HCT116 (cell line): ENCODE results near the gene VPS35L. TPM values are rescaled to one million over a fixed set of nuclear protein-coding genes. Genes with fewer than 3 reads are reported as not detected.

Experiments used
- ATAC-seq: fragments of 200-7000 bp; cut with Tn5 transposase; 2 replicates; pipeline ENCODE4 v1.9.1; 2020; ENCODE audit warnings: mild to moderate bottlenecking, moderate library complexity
- BruUV-seq: library from RNA; stranded (reverse); fragments of 400-500 nt; replicated peaks from 2 replicates; lab custom pipeline; 2021; lab: Mats Ljungman, UMichigan
- CTCF ChIA-PET: fragments of 300-600 bp; sonication (Branson Sonifier 250); formaldehyde crosslinking; loops from one replicate; lab custom pipeline; 2021; ENCODE audit warnings: antibody characterized with exemption; lab: Charles Lee
- POLR2A ChIA-PET: fragments of 300-600, 350-600 bp; sonication (Branson Sonifier 250); formaldehyde crosslinking; loops from one replicate; lab custom pipeline; 2021; ENCODE audit warnings: antibody characterized with exemption; lab: Charles Lee
- RAD21 ChIA-PET, 2 experiments: fragments of 300-600 bp; sonication (Branson Sonifier 250); formaldehyde crosslinking; loops; one replicate each; lab custom pipeline; 2023; ENCODE audit warnings: low total read pairs in 2 of 2; ENCODE audit not compliant: uncharacterized antibody in 2 of 2, unreplicated experiment in 2 of 2, low non-redundant PET in 1 of 2; lab: Charles Lee
- DNase-seq: peaks from one replicate; pipeline ENCODE4 v3.0.0-alpha.2; 2010; ENCODE audit warnings: low read depth, low spot score
- H2AFZ ChIP-seq: fragments of 200-600 bp; shearing (Covaris generic), sonication (generic); 2 replicates; pipeline ENCODE4 v1.6.1; 2017; ENCODE audit warnings: low read depth, mixed run types, mixed read lengths, antibody characterized with exemption, low read length; ENCODE audit not compliant: poor library complexity, severe bottlenecking
- H3K27ac ChIP-seq: 2 replicates; pipeline ENCODE4 v1.5.1; 2012; ENCODE audit warnings: low read depth, low read length
- H3K27me3 ChIP-seq: fragments of 200-600 bp; sonication (generic); 2 replicates; pipeline ENCODE4 v1.6.1; 2016; ENCODE audit warnings: mixed run types, low read length, mixed read lengths; ENCODE audit not compliant: insufficient read depth
- H3K36me3 ChIP-seq, 2 experiments: fragments of 200-500 bp in 1 of 2; fragments of 200-600 bp in 1 of 2; sonication (Bioruptor generic) in 1 of 2; sonication (generic) in 1 of 2; 2 replicates each; pipeline versions ENCODE4 v1.5.1 to v1.6.1; 2014 to 2016; ENCODE audit warnings: low read length in 2 of 2, inconsistent platforms in 1 of 2, mixed read lengths in 1 of 2, mixed run types in 1 of 2; ENCODE audit not compliant: insufficient read depth in 2 of 2, control insufficient read depth in 1 of 2
- H3K4me1 ChIP-seq, 2 experiments: fragments of 200-600 bp in 1 of 2; sonication (generic) in 1 of 2; 2 replicates each; pipeline versions ENCODE4 v1.5.1 to v1.6.1; 2012 to 2017; ENCODE audit warnings: low read length in 2 of 2, inconsistent platforms in 1 of 2, mild to moderate bottlenecking in 1 of 2, mixed read lengths in 1 of 2, mixed run types in 1 of 2, moderate library complexity in 1 of 2; ENCODE audit not compliant: insufficient read depth in 2 of 2, control insufficient read depth in 1 of 2
- H3K4me2 ChIP-seq: fragments of 200-600 bp; sonication (generic); 2 replicates; pipeline ENCODE4 v1.6.1; 2017; ENCODE audit warnings: mixed run types, low read length, mixed read lengths
- H3K4me3 ChIP-seq, 2 experiments: fragments of 200-600 bp in 1 of 2; sonication (generic) in 1 of 2; replicated peaks in 1 of 2; 2 replicates each; pipeline ENCODE4 v1.5.1; 2011 to 2016; ENCODE audit warnings: low read length in 2 of 2, control low read depth in 1 of 2, low read depth in 1 of 2, mild to moderate bottlenecking in 1 of 2, mixed read lengths in 1 of 2, mixed run types in 1 of 2
- H3K79me2 ChIP-seq: fragments of 200-600 bp; sonication (generic); 2 replicates; pipeline ENCODE4 v1.6.1; 2017; ENCODE audit warnings: mild to moderate bottlenecking, mixed run types, low read length, moderate library complexity, mixed read lengths; ENCODE audit not compliant: insufficient read depth
- H3K9ac ChIP-seq: fragments of 200-600 bp; sonication (generic); 2 replicates; pipeline ENCODE4 v1.6.1; 2016; ENCODE audit warnings: low read length, mixed read lengths
- H3K9me2 ChIP-seq: fragments of 200-600 bp; sonication (generic), shearing (Covaris generic); 2 replicates; pipeline ENCODE4 v1.6.1; 2017; ENCODE audit warnings: mixed run types, mild to moderate bottlenecking, moderate library complexity; ENCODE audit not compliant: insufficient read depth
- H3K9me3 ChIP-seq, 2 experiments: fragments of 200-500 bp in 1 of 2; fragments of 200-600 bp in 1 of 2; sonication (Bioruptor generic) in 1 of 2; sonication (generic) in 1 of 2; 2 replicates each; pipeline ENCODE4 v1.6.1; 2014 to 2017; ENCODE audit warnings: low read length in 2 of 2, mixed read lengths in 2 of 2, inconsistent platforms in 1 of 2, low read depth in 1 of 2, mild to moderate bottlenecking in 1 of 2, mixed run types in 1 of 2, moderate library complexity in 1 of 2; ENCODE audit not compliant: control insufficient read depth in 1 of 2, insufficient read depth in 1 of 2
- H4K20me1 ChIP-seq: fragments of 200-600 bp; sonication (generic), shearing (Covaris generic); 2 replicates; pipeline ENCODE4 v1.6.1; 2017; ENCODE audit warnings: mixed run types, mild to moderate bottlenecking, moderate library complexity; ENCODE audit not compliant: insufficient read depth
- CEBPB ChIP-seq: IDR thresholded peaks from 2 replicates; pipeline ENCODE4 v1.6.1; 2012; ENCODE audit warnings: low read depth
- EGR1 ChIP-seq: IDR thresholded peaks from 2 replicates; pipeline ENCODE4 v1.6.1; 2012; ENCODE audit warnings: low read depth
- EZH2 ChIP-seq: fragments of 200-600 bp; sonication (generic); IDR thresholded peaks from 2 replicates; pipeline ENCODE4 v1.6.1; 2017; ENCODE audit warnings: antibody characterized with exemption, mixed run types
- FOSL1 ChIP-seq: IDR thresholded peaks from 2 replicates; pipeline ENCODE4 v1.6.1; 2012; ENCODE audit warnings: low read depth
- JUND ChIP-seq: IDR thresholded peaks from 2 replicates; pipeline ENCODE4 v1.6.1; 2012
- POLR2A ChIP-seq: IDR thresholded peaks from 2 replicates; pipeline ENCODE4 v1.7.0; 2011; ENCODE audit warnings: borderline replicate concordance; ENCODE audit not compliant: insufficient read depth, insufficient read length; ENCODE audit errors: extremely low read depth
- SIN3A ChIP-seq: IDR thresholded peaks from 2 replicates; pipeline ENCODE4 v1.6.1; 2012; ENCODE audit warnings: low read depth
- TCF7L2 ChIP-seq: IDR thresholded peaks from 2 replicates; pipeline ENCODE4 v1.7.0; 2011; ENCODE audit warnings: borderline replicate concordance, inconsistent platforms; ENCODE audit not compliant: insufficient read depth, insufficient read length; ENCODE audit errors: extremely low read depth
- ZFX ChIP-seq: fragments of 450-650 bp; IDR thresholded peaks from 2 replicates; pipeline ENCODE4 v1.6.1; 2017
- ZNF274 ChIP-seq: fragments of 200-500 bp; sonication (Bioruptor generic); IDR thresholded peaks from 2 replicates; pipeline ENCODE4 v1.6.1; 2014; ENCODE audit warnings: mild to moderate bottlenecking, low read depth, low read length, inconsistent platforms
- intact Hi-C: fragments of 100-400 bp; cut with micrococcal nuclease; formaldehyde crosslinking; loops from 2 replicates; pipeline ENCODE4 v1.10.0; 2022
- total RNA-seq: library from RNA; stranded (reverse); gene quantifications from one replicate; pipeline ENCODE4 v1.2.1, GENCODE V29; 2021; ENCODE audit not compliant: unreplicated experiment
- TF ChIP-seq, protein P1 (sequence below): IDR thresholded peaks from 2 replicates; pipeline ENCODE4 v1.6.1; 2012; ENCODE audit warnings: low read depth
- TF ChIP-seq, protein P2 (sequence below), 3 experiments: fragments of 200-600 bp in 1 of 3; sonication (generic) in 1 of 3; IDR thresholded peaks in 2 of 3; conservative IDR thresholded peaks in 1 of 3; 2 replicates each; pipeline ENCODE4 v1.5.1; 2012 to 2017; ENCODE audit warnings: low read depth in 2 of 3, low read length in 2 of 3, antibody characterized with exemption in 1 of 3, borderline replicate concordance in 1 of 3, control low read depth in 1 of 3, mild to moderate bottlenecking in 1 of 3, mixed read lengths in 1 of 3, mixed run types in 1 of 3, moderate library complexity in 1 of 3; ENCODE audit not compliant: insufficient read depth in 1 of 3
- TF ChIP-seq, protein P3 (sequence below): IDR thresholded peaks from 2 replicates; pipeline ENCODE4 v1.6.1; 2011; ENCODE audit warnings: mild to moderate bottlenecking, low read length, moderate library complexity; ENCODE audit not compliant: insufficient replicate concordance; ENCODE audit errors: extremely low read depth

Gene VPS35L
- total RNA-seq, 1 experiment from 2014 or later = 21.4 TPM

DNA sequence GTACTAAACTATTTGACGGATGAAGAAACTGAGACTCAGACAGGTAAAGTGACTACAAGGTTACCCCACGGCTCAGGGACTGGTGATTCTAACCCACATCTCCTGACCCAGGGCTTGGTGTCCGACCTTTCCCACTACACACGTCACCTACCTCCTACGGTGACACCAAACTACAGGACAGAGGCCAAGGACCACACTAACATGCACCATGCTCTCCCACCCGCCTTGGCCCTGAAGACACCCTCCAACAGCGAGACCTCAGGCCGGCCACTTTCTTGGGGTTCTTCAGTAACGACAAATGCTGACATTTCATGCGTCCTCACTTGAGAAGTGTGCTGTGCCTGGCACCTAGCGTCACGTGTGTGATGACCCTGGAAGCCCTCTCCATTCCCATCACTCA lies 156.1 kb downstream of the VPS35L start:
- no peak for ATAC-seq
- CTCF ChIA-PET = no interaction called here
- no peaks in the 10 kb centered on the region for H3K9me2 ChIP-seq
- peaks cover 85% of the 10 kb centered on the region for H3K79me2 ChIP-seq
- no peak overlapping the region for H3K9ac ChIP-seq
- no TSS peak for BruUV-seq
- RAD21 ChIA-PET = no interaction called here
- H3K9me3 ChIP-seq = no peaks in the 10 kb centered on the region
- intact Hi-C loops = no loop called here
- H3K4me3 ChIP-seq = no peak overlapping the region
- peaks cover 26 to 52% of the 10 kb centered on the region in 2 experiments for H3K36me3 ChIP-seq
- H3K4me1 ChIP-seq = peaks cover 10 to 11% of the 10 kb centered on the region in 2 experiments
- peaks cover 4% of the 10 kb centered on the region; the same call in 1 of the 2 replicates for H4K20me1 ChIP-seq
- DNase-seq = no peak
- no peak overlapping the region for H3K27ac ChIP-seq
- H2AFZ ChIP-seq = no peak overlapping the region
- H3K4me2 ChIP-seq = no peak overlapping the region
- POLR2A ChIA-PET = no interaction called here
- TF ChIP-seq JUND (no peak), ZFX (no peak), POLR2A (no peak), SIN3A (no peak), TCF7L2 (no peak), EZH2 (no peak), CEBPB (no peak), EGR1 (no peak), FOSL1 (no peak), ZNF274 (no peak)
- TF ChIP-seq, protein P1, sequence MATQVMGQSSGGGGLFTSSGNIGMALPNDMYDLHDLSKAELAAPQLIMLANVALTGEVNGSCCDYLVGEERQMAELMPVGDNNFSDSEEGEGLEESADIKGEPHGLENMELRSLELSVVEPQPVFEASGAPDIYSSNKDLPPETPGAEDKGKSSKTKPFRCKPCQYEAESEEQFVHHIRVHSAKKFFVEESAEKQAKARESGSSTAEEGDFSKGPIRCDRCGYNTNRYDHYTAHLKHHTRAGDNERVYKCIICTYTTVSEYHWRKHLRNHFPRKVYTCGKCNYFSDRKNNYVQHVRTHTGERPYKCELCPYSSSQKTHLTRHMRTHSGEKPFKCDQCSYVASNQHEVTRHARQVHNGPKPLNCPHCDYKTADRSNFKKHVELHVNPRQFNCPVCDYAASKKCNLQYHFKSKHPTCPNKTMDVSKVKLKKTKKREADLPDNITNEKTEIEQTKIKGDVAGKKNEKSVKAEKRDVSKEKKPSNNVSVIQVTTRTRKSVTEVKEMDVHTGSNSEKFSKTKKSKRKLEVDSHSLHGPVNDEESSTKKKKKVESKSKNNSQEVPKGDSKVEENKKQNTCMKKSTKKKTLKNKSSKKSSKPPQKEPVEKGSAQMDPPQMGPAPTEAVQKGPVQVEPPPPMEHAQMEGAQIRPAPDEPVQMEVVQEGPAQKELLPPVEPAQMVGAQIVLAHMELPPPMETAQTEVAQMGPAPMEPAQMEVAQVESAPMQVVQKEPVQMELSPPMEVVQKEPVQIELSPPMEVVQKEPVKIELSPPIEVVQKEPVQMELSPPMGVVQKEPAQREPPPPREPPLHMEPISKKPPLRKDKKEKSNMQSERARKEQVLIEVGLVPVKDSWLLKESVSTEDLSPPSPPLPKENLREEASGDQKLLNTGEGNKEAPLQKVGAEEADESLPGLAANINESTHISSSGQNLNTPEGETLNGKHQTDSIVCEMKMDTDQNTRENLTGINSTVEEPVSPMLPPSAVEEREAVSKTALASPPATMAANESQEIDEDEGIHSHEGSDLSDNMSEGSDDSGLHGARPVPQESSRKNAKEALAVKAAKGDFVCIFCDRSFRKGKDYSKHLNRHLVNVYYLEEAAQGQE = no peak
- TF ChIP-seq, protein P2, sequence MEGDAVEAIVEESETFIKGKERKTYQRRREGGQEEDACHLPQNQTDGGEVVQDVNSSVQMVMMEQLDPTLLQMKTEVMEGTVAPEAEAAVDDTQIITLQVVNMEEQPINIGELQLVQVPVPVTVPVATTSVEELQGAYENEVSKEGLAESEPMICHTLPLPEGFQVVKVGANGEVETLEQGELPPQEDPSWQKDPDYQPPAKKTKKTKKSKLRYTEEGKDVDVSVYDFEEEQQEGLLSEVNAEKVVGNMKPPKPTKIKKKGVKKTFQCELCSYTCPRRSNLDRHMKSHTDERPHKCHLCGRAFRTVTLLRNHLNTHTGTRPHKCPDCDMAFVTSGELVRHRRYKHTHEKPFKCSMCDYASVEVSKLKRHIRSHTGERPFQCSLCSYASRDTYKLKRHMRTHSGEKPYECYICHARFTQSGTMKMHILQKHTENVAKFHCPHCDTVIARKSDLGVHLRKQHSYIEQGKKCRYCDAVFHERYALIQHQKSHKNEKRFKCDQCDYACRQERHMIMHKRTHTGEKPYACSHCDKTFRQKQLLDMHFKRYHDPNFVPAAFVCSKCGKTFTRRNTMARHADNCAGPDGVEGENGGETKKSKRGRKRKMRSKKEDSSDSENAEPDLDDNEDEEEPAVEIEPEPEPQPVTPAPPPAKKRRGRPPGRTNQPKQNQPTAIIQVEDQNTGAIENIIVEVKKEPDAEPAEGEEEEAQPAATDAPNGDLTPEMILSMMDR (IDR thresholded peaks at IDR 0.05 in 2 of 3, conservative IDR thresholded peaks at IDR 0.05 in 1 of 3; ENCODE audit: borderline replicate concordance in 1 of 3, insufficient read depth in 1 of 3, low read depth in 2 of 3, low read length in 2 of 3) = no peak
- TF ChIP-seq, protein P3, sequence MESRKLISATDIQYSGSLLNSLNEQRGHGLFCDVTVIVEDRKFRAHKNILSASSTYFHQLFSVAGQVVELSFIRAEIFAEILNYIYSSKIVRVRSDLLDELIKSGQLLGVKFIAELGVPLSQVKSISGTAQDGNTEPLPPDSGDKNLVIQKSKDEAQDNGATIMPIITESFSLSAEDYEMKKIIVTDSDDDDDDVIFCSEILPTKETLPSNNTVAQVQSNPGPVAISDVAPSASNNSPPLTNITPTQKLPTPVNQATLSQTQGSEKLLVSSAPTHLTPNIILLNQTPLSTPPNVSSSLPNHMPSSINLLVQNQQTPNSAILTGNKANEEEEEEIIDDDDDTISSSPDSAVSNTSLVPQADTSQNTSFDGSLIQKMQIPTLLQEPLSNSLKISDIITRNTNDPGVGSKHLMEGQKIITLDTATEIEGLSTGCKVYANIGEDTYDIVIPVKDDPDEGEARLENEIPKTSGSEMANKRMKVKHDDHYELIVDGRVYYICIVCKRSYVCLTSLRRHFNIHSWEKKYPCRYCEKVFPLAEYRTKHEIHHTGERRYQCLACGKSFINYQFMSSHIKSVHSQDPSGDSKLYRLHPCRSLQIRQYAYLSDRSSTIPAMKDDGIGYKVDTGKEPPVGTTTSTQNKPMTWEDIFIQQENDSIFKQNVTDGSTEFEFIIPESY = no peak
- H3K27me3 ChIP-seq = no peaks in the 10 kb centered on the region
